ENCODE measurements around the gene GFI1. TPM values are rescaled to one million over a fixed set of nuclear protein-coding genes. Genes with fewer than 3 reads are reported as not detected.
"Not testable (repeated sequence)": the region's sequence is repeated elsewhere in the genome, so short reads cannot be mapped to it uniquely, and the experiment has no call there.

GFI1 gene
- total RNA-seq, 2 experiments from 2014 or later = 47.8 to 49.6 TPM

DNA sequence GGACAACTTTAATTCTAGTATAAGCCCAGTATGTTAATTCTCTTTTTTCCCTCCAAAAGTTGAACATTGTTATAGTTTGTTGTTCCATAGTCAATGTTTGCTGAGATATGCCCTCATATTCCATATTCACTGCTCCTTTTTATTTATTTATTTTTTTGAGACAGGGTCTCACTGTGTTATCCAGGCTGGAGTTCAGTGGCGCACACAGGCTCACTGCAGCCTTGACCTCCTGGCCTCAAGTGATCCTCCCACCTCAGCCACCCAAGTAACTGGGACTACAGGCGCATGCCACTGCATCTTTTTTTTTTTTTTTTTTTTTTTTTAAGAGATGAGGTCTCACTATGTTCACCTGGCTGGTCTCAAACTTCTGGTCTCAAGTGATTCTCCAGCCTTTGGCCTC lies 38.7 kb downstream of the GFI1 start:
- Mint-ChIP-seq H3K36me3 (ENCODE audit: low read depth) (no peaks in the 10 kb centered on the region), H3K9me3 (peaks cover 3% of the 10 kb centered on the region), H3K27ac (no peak overlapping the region), H3K4me1 (peaks cover 8% of the 10 kb centered on the region), H3K27me3 (peaks cover 2% of the 10 kb centered on the region), H3K4me3 (no peak overlapping the region)
- no peak for DNase-seq
- CTCF ChIA-PET = interaction anchor here (0.5 kb wide), 1 partner anchor 175 kb away, joined by 3 read pairs; no protein-coding TSS in a partner anchor
- POLR2A ChIA-PET = no interaction called here

GRCh38 chr1:92447033-92447681 lies 39.6 kb downstream of the GFI1 start:
- no peaks in the 10 kb centered on the region for H3K36me3 Mint-ChIP-seq (ENCODE audit: low read depth)
- no peak overlapping the region for H3K27ac Mint-ChIP-seq
- H3K9me3 Mint-ChIP-seq = peaks cover 3% of the 10 kb centered on the region
- peaks cover 2% of the 10 kb centered on the region for H3K27me3 Mint-ChIP-seq
- no peak for DNase-seq
- ChIA-PET CTCF (interaction anchor here (0.5 to 0.7 kb wide), 2 partner anchors 94 to 174 kb away, joined by 3 to 4 read pairs; no protein-coding TSS in a partner anchor), POLR2A (no interaction called here)
- H3K4me3 Mint-ChIP-seq = no peak overlapping the region
- H3K4me1 Mint-ChIP-seq = peaks cover 8% of the 10 kb centered on the region

- no peak for DNase-seq
- H3K4me3 Mint-ChIP-seq = no peak overlapping the region
- H3K4me1 Mint-ChIP-seq = peaks cover 8% of the 10 kb centered on the region
- H3K36me3 Mint-ChIP-seq (ENCODE audit: low read depth) = no peaks in the 10 kb centered on the region
- ChIA-PET CTCF (no interaction called here), POLR2A (no interaction called here)
- peaks cover 3% of the 10 kb centered on the region for H3K9me3 Mint-ChIP-seq
- peaks cover 2% of the 10 kb centered on the region for H3K27me3 Mint-ChIP-seq
- H3K27ac Mint-ChIP-seq = no peak overlapping the region
These were observed 40.2 kb downstream of the GFI1 start for GRCh38 chr1:92446546-92446945.

DNA sequence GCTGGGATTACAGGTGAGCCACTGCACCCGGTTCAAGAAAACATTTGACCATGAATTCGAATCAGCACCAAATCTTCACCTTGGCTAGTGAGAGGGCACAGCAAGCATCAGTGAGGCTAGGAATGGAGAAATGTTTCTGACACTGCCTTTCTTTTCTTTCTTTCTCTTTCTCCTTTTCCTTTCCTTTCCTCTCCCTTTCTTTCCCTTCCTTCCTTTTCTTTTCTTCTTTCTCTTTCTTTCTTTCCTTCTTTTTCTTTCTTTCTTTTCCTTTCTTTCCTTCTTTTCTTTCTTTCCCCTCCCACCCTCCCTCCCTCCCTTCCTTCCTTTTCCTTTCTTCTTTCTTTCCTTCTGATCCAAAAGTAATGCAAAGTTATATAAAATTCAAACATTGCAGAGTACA lies 40.9 kb downstream of the GFI1 start:
- peaks cover 3% of the 10 kb centered on the region for H3K9me3 Mint-ChIP-seq

GRCh38 chr1:92444351-92444750 lies 42.4 kb downstream of the GFI1 start:
- H3K4me1 Mint-ChIP-seq = peaks cover 12% of the 10 kb centered on the region
- no peak overlapping the region for H3K4me3 Mint-ChIP-seq
- no peaks in the 10 kb centered on the region for H3K9me3 Mint-ChIP-seq
- peak overlapping the region; percentile 6 for H3K27ac Mint-ChIP-seq
- CTCF ChIA-PET = interaction anchor here (0.6 to 1.5 kb wide), 2 partner anchors 21 to 1054 kb away, joined by 3 to 4 read pairs; no protein-coding TSS in a partner anchor
- no peaks in the 10 kb centered on the region for H3K36me3 Mint-ChIP-seq (ENCODE audit: low read depth)
- H3K27me3 Mint-ChIP-seq = peaks cover 2% of the 10 kb centered on the region
- POLR2A ChIA-PET = no interaction called here
- DNase-seq = no peak

More for the DNA sequence above, 40.9 kb downstream of the GFI1 start:
- DNase-seq = no peak
- POLR2A ChIA-PET = no interaction called here
- H3K4me1 Mint-ChIP-seq = peaks cover 8% of the 10 kb centered on the region
- CTCF ChIA-PET = no interaction called here
- H3K36me3 Mint-ChIP-seq (ENCODE audit: low read depth) = no peaks in the 10 kb centered on the region
- H3K27me3 Mint-ChIP-seq = peaks cover 2% of the 10 kb centered on the region
- no peak overlapping the region for H3K4me3 Mint-ChIP-seq
- H3K27ac Mint-ChIP-seq = no peak overlapping the region

DNA sequence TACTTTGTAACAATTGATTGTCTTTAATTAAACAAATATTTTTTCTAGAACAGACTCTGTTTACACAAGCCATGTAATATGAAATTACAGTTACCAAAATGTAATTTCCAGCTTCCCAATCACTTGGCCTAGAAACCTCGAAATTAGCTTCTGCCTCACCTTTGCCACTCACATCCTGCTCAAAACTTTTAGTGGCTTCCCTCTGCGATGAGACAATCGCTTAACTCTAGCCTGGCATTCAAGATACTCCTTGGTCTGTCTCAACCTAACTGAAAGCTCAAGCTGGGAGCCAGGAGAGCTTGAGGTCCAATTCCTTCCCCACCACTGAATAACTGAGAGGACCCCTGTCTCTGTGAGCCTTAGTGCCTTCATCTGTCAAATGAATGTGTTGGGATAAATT lies 42.8 kb downstream of the GFI1 start:
- Mint-ChIP-seq H3K36me3 (ENCODE audit: low read depth) (no peaks in the 10 kb centered on the region), H3K27ac (no peak overlapping the region), H3K4me1 (peaks cover 17% of the 10 kb centered on the region), H3K4me3 (no peak overlapping the region), H3K9me3 (no peaks in the 10 kb centered on the region), H3K27me3 (peaks cover 2% of the 10 kb centered on the region)
- no peak for DNase-seq
- POLR2A ChIA-PET = no interaction called here
- CTCF ChIA-PET = interaction anchor here (1.5 kb wide), 1 partner anchor 20 kb away, joined by 3 read pairs; no protein-coding TSS in a partner anchor

DNA sequence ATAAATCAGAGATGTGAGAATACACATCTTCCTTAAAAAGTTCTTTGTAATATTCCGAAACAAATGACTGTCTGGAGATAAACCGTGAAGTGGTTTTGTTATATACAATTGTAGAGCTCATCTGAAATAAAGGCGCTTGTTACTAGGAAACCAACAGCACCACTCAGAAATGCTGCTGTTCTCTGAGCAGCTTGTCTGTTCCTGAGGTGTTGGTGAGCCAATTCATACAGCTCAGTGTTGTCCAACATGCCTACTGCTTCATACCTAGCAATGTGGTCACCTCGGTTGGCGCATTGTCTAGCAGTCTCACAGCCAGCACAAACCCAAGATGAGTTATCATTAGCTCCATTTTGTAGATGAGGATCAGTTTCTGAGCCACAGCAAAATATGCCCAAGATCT lies 44.4 kb downstream of the GFI1 start:
- ChIA-PET POLR2A (no interaction called here), CTCF (no interaction called here)
- Mint-ChIP-seq H3K9me3 (no peaks in the 10 kb centered on the region), H3K4me1 (peaks cover 17% of the 10 kb centered on the region), H3K27ac (no peak overlapping the region), H3K36me3 (ENCODE audit: low read depth) (no peaks in the 10 kb centered on the region), H3K27me3 (peaks cover 2% of the 10 kb centered on the region), H3K4me3 (no peak overlapping the region)
- DNase-seq = no peak

- no peak overlapping the region for H3K27ac Mint-ChIP-seq
- H3K36me3 Mint-ChIP-seq (ENCODE audit: low read depth) = no peaks in the 10 kb centered on the region
- ChIA-PET POLR2A (no interaction called here), CTCF (interaction anchor here (0.6 kb wide), 1 partner anchor 438 kb away, joined by 4 read pairs; no protein-coding TSS in a partner anchor)
- no peaks in the 10 kb centered on the region for H3K9me3 Mint-ChIP-seq
- no peak for DNase-seq
- peaks cover 17% of the 10 kb centered on the region for H3K4me1 Mint-ChIP-seq
- peaks cover 2% of the 10 kb centered on the region for H3K27me3 Mint-ChIP-seq
- H3K4me3 Mint-ChIP-seq = no peak overlapping the region
These were observed 44.9 kb downstream of the GFI1 start for GRCh38 chr1:92441697-92442342.

GRCh38 chr1:92441316-92441696 lies 45.4 kb downstream of the GFI1 start:
- no peaks in the 10 kb centered on the region for H3K9me3 Mint-ChIP-seq
- ChIA-PET CTCF (interaction anchor here (0.6 kb wide), 1 partner anchor 437 kb away, joined by 4 read pairs; no protein-coding TSS in a partner anchor), POLR2A (no interaction called here)
- DNase-seq = no peak
- H3K27ac Mint-ChIP-seq = no peak overlapping the region
- H3K27me3 Mint-ChIP-seq = no peaks in the 10 kb centered on the region
- peaks cover 15% of the 10 kb centered on the region for H3K4me1 Mint-ChIP-seq
- H3K36me3 Mint-ChIP-seq (ENCODE audit: low read depth) = no peaks in the 10 kb centered on the region
- H3K4me3 Mint-ChIP-seq = no peak overlapping the region

- no peak overlapping the region for H3K4me3 Mint-ChIP-seq
- ChIA-PET POLR2A (no interaction called here), CTCF (no interaction called here)
- H3K27ac Mint-ChIP-seq = no peak overlapping the region
- H3K36me3 Mint-ChIP-seq (ENCODE audit: low read depth) = peaks cover 2% of the 10 kb centered on the region
- no peak for DNase-seq
- peaks cover 5% of the 10 kb centered on the region for H3K9me3 Mint-ChIP-seq
- peaks cover 13% of the 10 kb centered on the region for H3K4me1 Mint-ChIP-seq
- H3K27me3 Mint-ChIP-seq = no peaks in the 10 kb centered on the region
These were observed 47.4 kb downstream of the GFI1 start for GRCh38 chr1:92439291-92439690.

- DNase-seq; H3K4me1 Mint-ChIP-seq; H3K36me3 Mint-ChIP-seq (ENCODE audit: low read depth); H3K27ac Mint-ChIP-seq; H3K9me3 Mint-ChIP-seq; H3K27me3 Mint-ChIP-seq; POLR2A ChIA-PET; CTCF ChIA-PET; H3K4me3 Mint-ChIP-seq: not testable (repeated sequence)
These were observed 52.2 kb downstream of the GFI1 start for GRCh38 chr1:92434572-92434971.

DNA sequence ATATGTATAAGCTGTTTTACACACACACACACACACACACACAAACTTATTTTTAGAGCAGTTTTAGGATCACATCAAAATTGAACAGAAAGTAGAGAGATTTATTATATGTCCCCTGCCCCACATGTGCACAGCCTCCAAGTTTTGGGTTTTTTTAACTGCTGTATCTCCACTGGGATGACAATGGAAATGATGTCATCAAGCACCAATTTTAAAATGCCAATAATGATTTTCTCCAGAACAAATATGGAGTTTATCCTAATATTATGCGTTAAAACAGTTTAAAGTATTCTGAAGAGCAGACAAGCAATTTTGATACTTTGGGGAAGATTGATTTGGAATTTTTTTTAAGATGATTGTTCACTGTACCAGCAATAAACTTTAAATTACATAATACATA lies 56.7 kb downstream of the GFI1 start:
- Mint-ChIP-seq H3K4me1 (no peaks in the 10 kb centered on the region), H3K27ac (no peak overlapping the region), H3K9me3 (peaks cover 7% of the 10 kb centered on the region), H3K27me3 (no peaks in the 10 kb centered on the region), H3K4me3 (no peak overlapping the region), H3K36me3 (ENCODE audit: low read depth) (peaks cover under 1% of the 10 kb centered on the region)
- ChIA-PET CTCF (interaction anchor here (1.0 kb wide), 1 partner anchor 109 kb away, joined by 4 read pairs; no protein-coding TSS in a partner anchor), POLR2A (no interaction called here)
- DNase-seq = no peak

DNA sequence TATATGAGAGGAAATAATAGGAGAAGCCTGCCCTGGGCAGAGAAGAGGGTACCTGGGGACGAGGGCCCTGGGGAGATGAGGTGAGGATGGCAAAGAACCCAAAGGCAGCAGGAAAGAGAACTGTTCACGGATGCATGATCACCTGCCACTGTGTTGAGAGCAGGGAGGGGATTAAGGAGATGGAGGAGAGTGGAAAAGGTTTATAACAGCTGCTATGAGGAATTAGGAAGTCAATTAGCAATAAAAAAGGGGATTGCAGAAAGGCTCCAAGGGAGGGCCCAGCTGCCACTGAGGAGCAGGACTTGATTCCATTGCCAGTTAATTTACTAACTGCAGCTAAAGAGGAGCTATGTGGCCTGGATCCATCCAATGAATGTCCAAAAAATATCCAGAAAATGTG lies 61.1 kb downstream of the GFI1 start:
- H3K4me1 Mint-ChIP-seq = no peaks in the 10 kb centered on the region
- peaks cover 2% of the 10 kb centered on the region for H3K27me3 Mint-ChIP-seq
- no peak for DNase-seq
- CTCF ChIA-PET = interaction anchor here (1.4 kb wide), 1 partner anchor 26 kb away, joined by 4 read pairs; no protein-coding TSS in a partner anchor
- no peak overlapping the region for H3K27ac Mint-ChIP-seq
- H3K9me3 Mint-ChIP-seq = peaks cover 2% of the 10 kb centered on the region
- H3K36me3 Mint-ChIP-seq (ENCODE audit: low read depth) = no peaks in the 10 kb centered on the region
- POLR2A ChIA-PET = no interaction called here
- H3K4me3 Mint-ChIP-seq = no peak overlapping the region

Measured in activated CD4-positive, alpha-beta T cell treated with anti-CD3 and anti-CD28 coated beads, Interleukin-2, amount 10 ng/mL, durations not matched to agents 7 days and 5 days (primary cell).